Lower leg skin (tissue), 3 donors: ENCODE results near the gene STAC2.

ENCODE experiments used
- POLR2A ChIP-seq, 2 donors: fragments of 450-650 bp; IDR thresholded peaks; one replicate each; pipeline ENCODE4 v1.6.1; 2016 to 2017; ENCODE audit warnings: antibody characterized with exemption in 2 of 2, mild to moderate bottlenecking in 1 of 2, moderate library complexity in 1 of 2
- TF ChIP-seq, protein P1 (sequence below), 3 donors: fragments of 450-650 bp; IDR thresholded peaks; one replicate each; pipeline ENCODE4 v1.5.1; 2016; ENCODE audit warnings: antibody characterized with exemption in 3 of 3, mild to moderate bottlenecking in 3 of 3, moderate library complexity in 2 of 3

DNA sequence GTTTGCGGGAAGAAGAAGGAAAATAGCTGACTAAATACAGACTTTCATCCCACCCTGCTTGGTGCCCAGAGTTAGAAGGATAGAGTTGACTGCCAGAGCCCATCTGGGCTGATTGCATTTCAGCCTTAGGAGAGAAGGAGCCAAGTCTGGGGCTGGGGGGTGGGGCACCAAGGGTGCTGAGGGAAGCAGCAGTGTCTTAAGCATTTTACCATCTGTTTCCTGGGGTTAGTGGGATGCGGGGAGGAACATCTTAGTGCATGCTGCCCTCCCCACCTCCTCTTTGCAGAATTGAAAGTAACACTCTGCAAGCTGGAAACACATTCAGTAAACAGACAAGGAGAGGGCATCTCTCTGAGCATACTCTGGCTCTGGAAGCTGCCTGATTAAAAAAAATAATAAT, 58.3 kb downstream of the STAC2 start:
- TF ChIP-seq, protein P1, sequence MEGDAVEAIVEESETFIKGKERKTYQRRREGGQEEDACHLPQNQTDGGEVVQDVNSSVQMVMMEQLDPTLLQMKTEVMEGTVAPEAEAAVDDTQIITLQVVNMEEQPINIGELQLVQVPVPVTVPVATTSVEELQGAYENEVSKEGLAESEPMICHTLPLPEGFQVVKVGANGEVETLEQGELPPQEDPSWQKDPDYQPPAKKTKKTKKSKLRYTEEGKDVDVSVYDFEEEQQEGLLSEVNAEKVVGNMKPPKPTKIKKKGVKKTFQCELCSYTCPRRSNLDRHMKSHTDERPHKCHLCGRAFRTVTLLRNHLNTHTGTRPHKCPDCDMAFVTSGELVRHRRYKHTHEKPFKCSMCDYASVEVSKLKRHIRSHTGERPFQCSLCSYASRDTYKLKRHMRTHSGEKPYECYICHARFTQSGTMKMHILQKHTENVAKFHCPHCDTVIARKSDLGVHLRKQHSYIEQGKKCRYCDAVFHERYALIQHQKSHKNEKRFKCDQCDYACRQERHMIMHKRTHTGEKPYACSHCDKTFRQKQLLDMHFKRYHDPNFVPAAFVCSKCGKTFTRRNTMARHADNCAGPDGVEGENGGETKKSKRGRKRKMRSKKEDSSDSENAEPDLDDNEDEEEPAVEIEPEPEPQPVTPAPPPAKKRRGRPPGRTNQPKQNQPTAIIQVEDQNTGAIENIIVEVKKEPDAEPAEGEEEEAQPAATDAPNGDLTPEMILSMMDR (IDR thresholded peaks at IDR 0.05): no peak
- no peak for TF ChIP-seq POLR2A (IDR thresholded peaks at IDR 0.05)
